Mesodermal cell (in vitro differentiated cells): ENCODE data around the gene VEGFA.

Source experiments
- H3K27ac ChIP-seq: 2 replicates; pipeline ENCODE4 v1.7.0; 2013; ENCODE audit warnings: mild to moderate bottlenecking, low read depth, low read length, moderate library complexity; ENCODE audit not compliant: severe bottlenecking
- H3K36me3 ChIP-seq: 2 replicates; pipeline ENCODE4 v1.7.1; 2013; ENCODE audit warnings: mild to moderate bottlenecking, low read length, moderate library complexity; ENCODE audit not compliant: control insufficient read depth, insufficient read depth
- H3K4me1 ChIP-seq: one replicate; pipeline ENCODE4 v1.7.1; 2013; ENCODE audit warnings: mild to moderate bottlenecking, low read length; ENCODE audit not compliant: insufficient read depth, control insufficient read depth, poor library complexity, severe bottlenecking
- H3K4me3 ChIP-seq: 2 replicates; pipeline ENCODE4 v1.7.0; 2013; ENCODE audit warnings: low read length, control low read depth, mild to moderate bottlenecking; ENCODE audit not compliant: insufficient read depth, poor library complexity, severe bottlenecking; ENCODE audit errors: extremely low read depth
- H3K9me3 ChIP-seq: 2 replicates; pipeline ENCODE4 v1.7.1; 2013; ENCODE audit warnings: mild to moderate bottlenecking, low read length, moderate library complexity; ENCODE audit not compliant: control insufficient read depth
- WGBS, 2 experiments: methylation state at CpG; one replicate each; pipeline ENCODE4 v1.1.5; 2013; ENCODE audit warnings: missing lambda C conversion rate in 2 of 2; ENCODE audit not compliant: insufficient coverage in 2 of 2; 5-methylcytosine and 5-hydroxymethylcytosine counted together

Gene VEGFA

DNA sequence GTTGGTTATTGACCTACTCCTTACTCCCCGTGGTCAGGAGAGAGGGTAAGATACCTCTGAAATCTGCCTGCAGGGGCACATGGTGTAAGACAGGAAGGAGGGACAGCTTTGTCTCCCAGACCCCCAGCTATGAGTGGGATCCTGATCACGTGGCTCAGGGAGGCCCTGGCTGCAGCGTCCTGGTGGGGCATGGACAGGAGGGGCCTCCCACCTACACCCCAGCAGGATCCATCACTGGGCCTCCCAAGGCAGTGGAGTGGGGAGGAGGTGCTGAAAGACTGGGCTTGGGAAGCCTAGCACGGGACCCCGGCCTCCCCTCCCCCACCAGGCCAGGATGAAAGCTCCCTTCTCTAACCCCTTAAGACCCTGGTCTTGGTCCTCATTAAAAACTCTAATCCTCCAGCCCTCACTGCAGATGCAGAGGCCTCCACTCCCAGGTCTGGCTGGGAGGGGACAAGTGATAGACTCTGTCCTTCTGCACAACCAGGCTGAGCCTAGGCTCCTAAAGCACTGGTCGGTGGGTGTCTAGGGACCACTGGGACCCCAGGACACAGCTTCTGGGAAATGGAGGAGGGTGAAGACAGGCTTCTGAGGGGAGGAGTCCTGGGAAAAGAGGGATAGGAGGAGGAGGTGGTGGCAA is 29.6 kb upstream of the VEGFA start:
- H3K36me3 ChIP-seq: no peaks in the 10 kb centered on the region
- WGBS, 2 experiments: 61 to 69% methylated on average over 2 to 4 of the region's 6 CpGs
- no peak overlapping the region for H3K27ac ChIP-seq
- peaks cover 5% of the 10 kb centered on the region for H3K4me1 ChIP-seq
- H3K4me3 ChIP-seq: no peak overlapping the region
- H3K9me3 ChIP-seq: no peaks in the 10 kb centered on the region

DNA sequence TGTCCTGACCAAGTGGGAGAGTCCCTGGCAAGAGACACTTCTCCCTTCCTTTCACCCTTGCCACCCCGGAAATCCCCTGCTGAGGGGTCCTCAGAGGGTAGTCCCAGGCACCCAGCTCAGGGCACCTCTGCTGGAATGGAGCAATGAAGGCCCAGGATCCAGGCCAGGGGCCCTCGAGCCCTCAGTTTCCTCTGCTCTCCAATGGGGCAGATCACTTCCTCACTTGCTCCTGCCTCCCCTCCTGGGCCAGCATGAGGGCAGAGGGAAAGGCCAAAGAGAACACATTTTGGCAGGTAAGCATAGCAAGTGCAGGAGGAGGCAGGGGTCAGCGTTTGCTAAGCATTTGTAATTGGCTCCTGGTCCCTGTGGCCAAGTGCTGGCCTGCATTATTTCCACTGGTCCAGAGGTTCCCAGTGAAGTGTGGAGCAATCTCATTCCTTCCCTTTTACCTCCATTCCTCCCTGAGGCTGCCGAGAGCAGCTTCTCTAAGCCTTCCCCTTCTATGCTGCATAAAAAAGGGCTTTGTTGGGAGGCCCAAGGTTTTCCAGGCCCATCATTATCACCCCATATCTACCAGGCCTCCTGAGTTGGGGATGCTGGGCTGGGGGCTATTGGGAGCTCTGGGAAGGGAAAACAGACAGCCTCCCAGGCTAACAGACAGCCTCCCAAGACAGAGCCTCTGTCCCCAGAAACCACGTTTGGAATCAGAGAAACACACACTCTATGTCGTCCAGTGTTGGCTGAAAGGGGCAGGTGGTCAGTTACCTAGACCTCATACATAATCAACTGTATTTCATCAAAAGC is 28.8 kb upstream of the VEGFA start:
- no peak overlapping the region for H3K4me3 ChIP-seq
- H3K27ac ChIP-seq: no peak overlapping the region
- peaks cover 5% of the 10 kb centered on the region for H3K4me1 ChIP-seq
- H3K36me3 ChIP-seq: no peaks in the 10 kb centered on the region
- WGBS, 2 experiments: 65 to 81% methylated on average over 3 to 6 of the region's 6 CpGs
- H3K9me3 ChIP-seq: no peaks in the 10 kb centered on the region

DNA sequence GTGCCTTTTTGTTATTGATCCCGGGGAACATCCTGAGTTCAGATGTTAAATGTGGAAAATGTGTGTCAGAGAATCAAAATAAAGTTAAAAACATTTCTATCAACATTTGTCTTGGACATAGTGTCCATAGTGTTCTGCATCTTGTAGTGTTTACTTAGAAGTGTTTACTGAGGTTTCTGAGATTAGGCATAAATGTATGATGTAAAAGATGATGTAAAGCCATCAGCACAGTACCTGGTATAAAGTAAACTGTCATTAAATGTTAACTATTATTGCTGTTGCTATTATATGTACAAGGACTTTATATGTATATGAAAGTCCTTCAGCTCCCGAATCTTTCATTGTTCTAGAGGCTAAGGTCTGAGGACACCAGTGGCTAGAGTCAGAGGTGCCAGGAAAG is 28.2 kb upstream of the VEGFA start:
- Histone ChIP-seq H3K4me1 (peaks cover 5% of the 10 kb centered on the region), H3K36me3 (no peaks in the 10 kb centered on the region), H3K4me3 (no peak overlapping the region), H3K9me3 (no peaks in the 10 kb centered on the region), H3K27ac (no peak overlapping the region)
- WGBS, 2 experiments: 71% methylated on average over 1 of the region's 2 CpGs; no CpG with 5 or more reads in 1 of the 2 experiments

DNA sequence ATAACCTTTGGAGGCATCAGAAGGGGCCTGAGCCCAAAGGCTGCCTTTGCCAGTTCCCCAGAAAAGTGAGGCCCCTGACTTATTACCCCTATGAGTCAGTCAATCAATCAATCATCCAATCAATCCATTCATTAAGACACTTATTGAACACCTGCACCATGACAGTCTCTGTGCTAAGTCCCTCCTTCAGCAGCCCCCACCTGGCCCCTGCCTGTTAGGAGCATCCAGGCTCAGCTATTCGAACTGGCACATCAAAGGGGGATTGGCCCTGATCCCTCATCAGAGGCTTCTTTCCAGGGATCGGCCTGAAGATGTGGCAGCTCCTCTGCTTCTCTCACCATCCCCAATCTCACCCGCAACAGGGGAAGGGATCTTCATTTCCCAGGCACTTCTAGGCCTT is 27.7 kb upstream of the VEGFA start:
- Histone ChIP-seq H3K9me3 (no peaks in the 10 kb centered on the region), H3K4me1 (peaks cover 5% of the 10 kb centered on the region), H3K4me3 (no peak overlapping the region), H3K27ac (no peak overlapping the region), H3K36me3 (no peaks in the 10 kb centered on the region)
- WGBS, 2 experiments: 68 to 80% methylated on average over 3 of the region's 3 CpGs

DNA sequence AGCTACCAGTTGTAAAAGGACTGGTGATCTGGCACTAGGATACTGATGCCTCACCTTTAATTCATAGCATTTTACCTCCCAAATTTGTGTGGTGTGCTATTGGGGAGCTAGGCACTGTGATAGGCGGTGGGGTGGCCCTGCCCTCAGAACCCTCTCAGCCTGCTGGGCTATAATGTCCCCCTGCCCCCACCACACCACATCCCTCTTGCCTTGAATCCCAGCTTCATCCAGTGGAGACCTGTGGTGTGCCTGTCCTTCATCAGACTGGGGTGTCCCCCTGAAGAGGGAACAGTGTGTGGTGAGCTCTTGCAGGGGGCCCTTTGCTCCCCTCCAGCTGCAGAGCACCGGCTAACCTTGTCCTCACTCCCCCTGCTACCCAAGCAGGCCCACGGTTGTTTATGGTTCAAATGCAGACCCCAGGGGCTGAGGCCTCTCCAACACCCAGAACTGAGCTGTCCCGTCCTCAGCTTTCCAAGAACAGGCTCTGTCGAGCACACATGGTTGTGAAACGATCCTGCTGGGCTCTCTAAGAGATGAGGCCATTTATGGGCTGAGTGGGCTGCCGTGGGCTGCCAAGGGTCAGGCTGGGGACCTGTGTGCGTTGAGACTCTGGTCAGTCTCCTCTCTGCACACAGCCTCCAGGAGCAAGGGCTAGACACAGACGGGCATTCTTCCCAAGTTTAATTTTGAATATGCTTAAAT is 26.9 kb upstream of the VEGFA start:
- 85 to 86% methylated on average over 6 of the region's 9 CpGs for WGBS, 2 experiments
- H3K9me3 ChIP-seq: no peaks in the 10 kb centered on the region
- H3K36me3 ChIP-seq: no peaks in the 10 kb centered on the region
- H3K27ac ChIP-seq: no peak overlapping the region
- H3K4me3 ChIP-seq: no peak overlapping the region
- H3K4me1 ChIP-seq: peaks cover 5% of the 10 kb centered on the region

DNA sequence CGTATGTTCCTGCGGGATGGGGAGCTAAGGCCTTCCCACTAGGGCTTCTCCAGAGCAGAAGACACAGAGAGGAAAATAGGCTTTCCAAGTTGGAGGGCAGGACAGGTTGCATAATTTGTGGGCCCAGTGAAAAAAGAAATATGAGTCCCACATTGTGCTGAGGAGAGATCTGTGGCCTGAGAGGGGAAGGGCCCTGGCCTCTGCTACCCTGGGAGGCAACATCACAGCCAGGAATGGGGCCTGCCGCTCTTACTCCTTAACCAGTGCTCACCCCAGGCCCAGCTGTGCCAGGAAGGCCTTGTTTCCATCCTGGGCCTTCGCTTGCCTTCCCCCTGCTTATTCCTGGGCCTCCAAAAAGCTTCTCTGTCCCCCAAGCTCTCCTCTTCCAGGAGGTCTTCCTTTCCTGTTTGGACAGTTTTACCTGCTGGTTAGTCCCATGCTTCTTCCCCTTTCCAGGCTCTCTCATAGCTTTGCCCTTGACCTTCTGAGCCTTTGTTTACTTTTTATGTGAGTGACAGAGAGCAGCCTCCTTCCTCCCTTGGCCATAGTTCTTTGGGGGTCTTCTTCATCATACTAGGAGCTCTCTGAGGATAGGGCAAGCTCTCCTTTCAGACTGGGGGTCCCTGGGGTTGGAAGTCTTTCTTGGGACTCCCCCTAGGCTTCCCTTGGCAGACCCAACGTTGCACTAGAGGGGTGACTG is 26.2 kb upstream of the VEGFA start:
- Histone ChIP-seq H3K27ac (no peak overlapping the region), H3K9me3 (no peaks in the 10 kb centered on the region)
- 94 to 97% methylated on average over 4 of the region's 5 CpGs for WGBS, 2 experiments

DNA sequence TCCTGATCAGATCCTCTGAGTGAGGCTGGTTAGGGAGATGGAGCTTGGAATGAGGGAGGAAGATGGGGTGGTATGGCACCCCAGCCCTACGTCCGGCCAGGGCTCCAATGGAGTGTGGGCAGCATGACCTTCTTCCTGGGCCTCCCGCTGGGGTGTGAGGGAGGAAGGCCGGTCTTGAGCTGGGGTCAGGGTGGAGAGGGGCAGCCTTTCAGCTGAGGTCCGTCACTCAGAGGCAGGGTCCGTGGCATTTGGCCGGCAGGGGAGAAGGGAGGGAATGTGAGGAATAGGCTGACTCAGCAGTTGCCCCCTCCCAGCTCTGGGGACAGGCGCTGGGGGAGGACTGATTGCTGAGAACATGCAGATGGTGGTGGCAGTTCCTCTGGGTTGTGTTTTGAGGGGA is 25.5 kb upstream of the VEGFA start:
- WGBS, 2 experiments: 30 to 63% methylated on average over 4 to 7 of the region's 8 CpGs
- Histone ChIP-seq H3K9me3 (no peaks in the 10 kb centered on the region), H3K36me3 (no peaks in the 10 kb centered on the region), H3K4me1 (peaks cover 5% of the 10 kb centered on the region), H3K27ac (no peak overlapping the region), H3K4me3 (no peak overlapping the region)

More for the DNA sequence above, 26.2 kb upstream of the VEGFA start:
- Histone ChIP-seq H3K4me1 (peaks cover 5% of the 10 kb centered on the region), H3K4me3 (no peak overlapping the region), H3K36me3 (no peaks in the 10 kb centered on the region)

DNA sequence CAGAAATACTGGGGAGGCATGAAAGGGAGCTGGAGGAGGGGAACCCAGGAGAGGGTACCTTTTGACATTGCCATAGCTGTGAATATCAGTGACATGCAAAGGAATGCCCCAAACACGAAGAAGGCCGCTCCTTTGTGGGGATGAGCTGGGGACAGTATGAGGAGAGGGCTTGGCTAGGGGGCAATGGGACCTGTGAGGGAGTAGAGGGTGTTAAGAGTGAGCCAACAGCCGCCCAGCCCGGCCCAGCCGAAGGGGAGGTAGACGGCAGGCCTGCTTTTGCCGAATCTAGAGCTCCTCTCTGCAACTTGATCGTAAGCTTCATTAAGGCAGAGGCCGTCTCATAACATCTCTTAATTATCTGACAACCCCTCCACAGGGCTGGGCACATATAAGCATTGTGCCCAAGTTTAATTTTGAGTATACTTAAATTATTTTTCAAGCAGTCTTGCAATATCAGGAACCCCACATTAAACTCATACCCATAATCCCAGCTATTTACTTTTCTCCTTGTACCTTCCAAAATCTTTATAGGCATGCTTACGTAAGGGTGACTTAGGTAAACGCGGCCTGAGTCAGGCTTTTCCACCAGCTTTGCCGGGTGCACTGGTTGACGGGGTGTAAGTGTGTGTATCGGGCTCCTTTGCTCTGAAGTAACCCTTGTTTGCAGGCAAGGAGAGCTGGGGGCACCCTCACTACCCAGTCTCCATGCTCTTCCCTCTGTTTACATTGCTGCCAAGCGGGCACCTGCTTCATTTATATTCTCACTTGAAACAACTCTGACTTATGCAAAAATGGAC is 24.9 kb upstream of the VEGFA start:
- no peak overlapping the region for H3K4me3 ChIP-seq
- no peaks in the 10 kb centered on the region for H3K36me3 ChIP-seq
- H3K9me3 ChIP-seq: no peaks in the 10 kb centered on the region
- no peak overlapping the region for H3K27ac ChIP-seq
- WGBS, 2 experiments: 89 to 90% methylated on average over 8 to 11 of the region's 16 CpGs
- peaks cover 5% of the 10 kb centered on the region for H3K4me1 ChIP-seq

DNA sequence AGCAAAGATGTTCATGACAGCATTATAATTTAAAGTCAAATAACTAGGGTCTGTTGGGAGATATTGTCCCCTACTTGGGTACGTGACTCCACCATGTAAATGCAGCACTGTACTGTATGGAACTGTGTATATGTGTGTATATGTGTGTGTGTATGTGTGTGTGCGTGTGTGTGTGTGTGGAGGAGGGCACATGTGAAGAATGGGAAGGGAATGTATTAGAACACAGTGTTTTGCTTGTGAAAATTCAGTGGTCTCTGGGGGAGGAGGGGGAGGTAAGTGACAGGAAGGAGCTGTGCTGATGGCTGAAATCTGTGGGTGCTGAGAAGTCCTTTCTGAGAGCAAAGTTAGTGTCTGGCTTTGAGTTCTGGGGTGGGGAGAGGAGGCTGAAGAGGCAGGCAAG is 23.9 kb upstream of the VEGFA start:
- Histone ChIP-seq H3K27ac (no peak overlapping the region), H3K4me3 (no peak overlapping the region), H3K4me1 (peaks cover 5% of the 10 kb centered on the region), H3K36me3 (no peaks in the 10 kb centered on the region), H3K9me3 (no peaks in the 10 kb centered on the region)
- WGBS, 2 experiments: 89 to 90% methylated on average over 2 of the region's 2 CpGs

DNA sequence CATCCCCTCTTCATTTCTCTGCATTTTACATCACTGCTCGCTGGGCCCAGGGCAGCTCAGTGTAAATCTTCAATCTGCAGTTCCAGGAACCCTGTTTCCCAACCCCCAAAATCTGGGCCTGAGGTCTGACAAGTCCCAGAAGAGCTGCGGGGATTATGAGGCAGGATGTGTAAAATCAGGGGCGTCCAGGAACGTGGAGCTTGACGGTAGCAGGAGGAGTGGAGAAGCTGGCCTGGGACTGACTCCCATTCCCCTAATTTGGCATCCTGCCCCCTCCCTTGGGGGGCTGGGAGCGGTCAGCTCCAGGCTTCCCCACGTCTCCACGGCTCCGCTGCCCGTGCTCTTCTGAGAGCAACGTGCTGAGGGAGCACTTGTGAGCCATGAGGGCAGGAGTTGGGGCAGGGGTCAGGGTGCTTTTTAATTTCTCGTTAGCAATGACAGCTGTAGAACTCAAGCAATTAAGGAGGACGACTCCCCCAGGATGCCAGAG is 23.4 kb upstream of the VEGFA start:
- Histone ChIP-seq H3K36me3 (no peaks in the 10 kb centered on the region), H3K9me3 (no peaks in the 10 kb centered on the region), H3K4me1 (peaks cover 5% of the 10 kb centered on the region), H3K4me3 (no peak overlapping the region), H3K27ac (no peak overlapping the region)
- 76 to 81% methylated on average over 5 to 11 of the region's 13 CpGs for WGBS, 2 experiments
